EH (cell line): Measurements from ENCODE around the gene GRIA3.
"Not testable (repeated sequence)": the region's sequence is repeated elsewhere in the genome, so short reads cannot be mapped to it uniquely, and the experiment has no call there.

Source experiments
- DNase-seq: peaks from one replicate; pipeline ENCODE4 v3.0.0-alpha.2; 2015; ENCODE audit warnings: low read depth

GRIA3 gene

DNA sequence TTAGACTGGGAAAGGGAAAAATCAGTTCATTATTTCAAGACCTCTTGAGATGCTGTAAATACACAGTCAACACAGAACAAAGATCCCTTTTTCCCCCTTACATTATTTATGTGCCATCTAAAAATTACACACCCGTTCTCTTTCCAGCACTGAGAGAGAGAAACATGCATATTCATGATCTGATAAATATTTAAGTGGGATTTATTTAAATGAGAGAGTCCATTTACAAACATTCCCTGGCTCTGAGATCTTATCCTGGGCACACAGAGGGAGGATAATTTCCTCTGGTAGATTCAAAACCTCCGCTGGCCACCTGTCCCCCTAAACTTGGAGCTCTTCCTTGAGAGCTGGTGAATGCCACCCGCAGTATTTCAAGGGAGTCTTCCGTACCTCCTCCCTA is 88.6 kb downstream of the GRIA3 start:
- no peak for DNase-seq

- peak; percentile 23 for DNase-seq
These were observed 90.7 kb downstream of the GRIA3 start for GRCh38 chrX:123274796-123275195.

DNA sequence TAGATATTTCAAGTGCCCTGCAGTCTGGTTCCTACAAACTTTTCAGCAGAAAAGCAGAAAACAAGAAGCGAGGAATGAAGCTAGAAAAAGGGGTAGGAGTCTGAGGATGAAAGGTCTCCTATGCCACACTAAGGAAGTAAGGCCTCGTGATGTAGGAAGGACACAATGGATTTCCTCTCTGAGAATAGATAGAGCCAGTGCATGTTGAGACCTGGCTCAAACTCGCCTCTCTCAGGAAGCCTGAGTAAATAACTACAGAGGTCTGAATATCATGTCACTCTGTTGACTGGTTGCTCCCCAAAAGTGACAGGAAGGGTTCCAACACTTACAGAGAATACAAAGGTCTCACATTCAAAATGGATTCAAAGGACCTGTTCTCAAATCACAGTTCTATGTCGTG is 93.3 kb downstream of the GRIA3 start:
- no peak for DNase-seq

- DNase-seq = no peak
These were observed 93.7 kb downstream of the GRIA3 start for GRCh38 chrX:123277821-123278220.

DNA sequence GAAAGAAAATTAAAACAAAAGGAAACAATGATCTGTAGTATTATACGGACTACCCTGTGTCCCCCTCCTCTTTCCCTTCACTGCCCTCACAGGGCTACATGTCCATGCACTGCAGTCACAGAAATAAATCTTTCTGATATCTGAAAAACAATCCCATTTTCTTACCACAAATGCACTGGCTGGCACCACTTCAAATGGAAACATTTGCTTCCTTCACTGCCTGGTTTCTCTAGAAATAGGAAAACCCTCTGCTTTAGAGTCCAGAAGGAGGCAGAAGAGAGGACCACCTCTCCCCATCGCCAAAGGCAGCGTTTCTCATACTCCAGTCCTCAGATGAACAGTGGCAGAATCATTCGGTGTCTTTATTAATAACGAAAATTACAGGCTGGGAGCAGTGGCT is 98.2 kb downstream of the GRIA3 start:
- DNase-seq = no peak

DNA sequence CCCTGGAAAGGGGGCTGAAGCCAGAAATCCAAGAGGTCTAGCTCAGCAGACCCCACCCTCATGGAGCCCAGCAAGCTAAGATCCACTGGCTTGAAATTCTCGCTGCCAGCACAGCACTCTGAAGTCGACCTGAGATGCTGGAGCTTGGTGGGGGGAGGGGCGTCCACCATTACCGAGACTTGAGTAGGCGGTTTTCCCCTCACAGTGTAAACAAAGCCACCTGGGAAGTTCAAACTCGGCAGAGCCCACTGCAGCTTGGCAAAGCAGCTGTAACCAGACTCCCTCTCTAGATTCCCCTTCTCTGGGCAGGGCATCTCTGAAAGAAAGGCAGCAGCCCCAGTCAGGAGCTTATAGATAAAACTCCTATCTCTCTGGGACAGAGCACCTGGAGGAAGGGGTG is 99.3 kb downstream of the GRIA3 start:
- DNase-seq = not testable (repeated sequence)

DNA sequence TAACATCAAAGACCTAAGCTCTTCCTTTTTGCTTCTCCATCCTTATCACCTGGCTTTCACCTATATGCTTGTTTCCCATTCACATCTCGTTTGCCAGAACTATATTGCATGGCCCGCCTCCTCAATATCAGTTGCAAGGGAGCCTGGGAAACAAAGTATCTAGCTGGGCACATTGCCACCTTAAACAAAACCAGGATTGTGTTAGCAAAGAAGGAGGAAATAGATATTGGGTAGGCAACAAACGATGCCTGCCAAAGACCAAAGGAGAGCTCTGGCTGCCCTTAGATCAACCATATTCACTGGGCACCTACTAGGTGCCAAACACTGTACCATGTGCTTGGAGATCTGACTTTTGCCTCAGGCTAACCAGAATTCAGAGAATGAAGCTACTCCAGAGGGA is 107.5 kb downstream of the GRIA3 start:
- peak; percentile 6 for DNase-seq

DNA sequence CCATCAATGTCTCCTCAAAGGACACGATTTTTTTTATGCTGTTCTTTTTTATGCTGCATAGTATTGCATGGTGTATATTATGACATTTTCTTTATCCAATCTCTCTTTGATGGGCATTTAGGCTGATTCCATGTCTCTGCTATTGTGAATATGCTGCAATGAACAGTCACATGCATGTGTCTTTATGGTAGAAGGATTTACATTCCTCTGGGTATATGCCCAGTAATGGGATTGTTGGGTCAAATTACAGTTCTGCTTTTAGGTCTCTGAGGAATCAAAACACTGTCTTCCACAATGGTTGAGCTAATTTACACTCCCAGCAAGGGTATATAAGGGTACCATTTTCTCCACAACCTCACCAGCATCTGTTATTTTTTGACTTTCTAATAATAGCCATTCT is 113.9 kb downstream of the GRIA3 start:
- peak; percentile 56 for DNase-seq

- peak; percentile 3 for DNase-seq
These were observed 119.4 kb downstream of the GRIA3 start for GRCh38 chrX:123303429-123303828.

DNA sequence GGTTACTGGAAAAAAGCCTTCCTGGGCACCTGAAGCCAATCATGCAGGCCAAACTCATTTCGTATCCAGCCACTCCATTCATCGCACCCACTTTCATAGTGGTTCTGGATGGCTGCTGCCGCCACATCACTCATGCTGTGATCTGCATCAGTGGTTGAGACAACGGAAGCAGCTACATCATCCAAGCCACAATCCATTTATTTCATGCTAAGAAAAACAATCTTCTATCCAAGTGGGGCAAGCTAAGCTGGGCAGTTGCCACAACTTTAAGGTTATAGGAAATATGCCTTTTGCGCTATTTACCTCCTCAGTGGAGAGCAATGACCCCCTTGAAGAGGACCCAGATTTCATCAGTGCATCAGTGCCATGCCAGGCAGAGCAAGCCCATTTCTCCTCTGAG is 124.6 kb downstream of the GRIA3 start:
- no peak for DNase-seq

GRCh38 chrX:123310112-123310511 is 126.0 kb downstream of the GRIA3 start:
- DNase-seq = no peak

DNA sequence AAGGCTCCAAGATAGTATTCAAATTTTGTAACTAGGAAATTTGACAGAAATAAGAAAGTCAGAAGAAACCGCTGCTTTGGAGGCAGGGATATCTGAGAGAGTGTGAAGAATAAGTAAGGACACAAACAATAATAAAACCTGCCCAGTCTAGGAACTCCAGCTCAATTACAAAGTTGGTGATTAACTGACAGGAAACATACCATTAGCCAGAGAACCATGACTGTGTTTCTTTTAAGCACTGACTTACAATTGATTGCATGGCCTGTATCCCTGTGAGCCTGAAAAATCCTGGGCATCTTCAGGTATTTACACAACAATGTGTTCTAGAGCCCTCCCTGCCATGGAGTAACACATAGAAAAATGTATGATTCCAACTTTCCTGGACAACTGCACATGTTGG is 127.4 kb downstream of the GRIA3 start:
- no peak for DNase-seq

- no peak for DNase-seq
These were observed 129.4 kb downstream of the GRIA3 start for GRCh38 chrX:123313486-123313885.

- no peak for DNase-seq
These were observed 136.5 kb downstream of the GRIA3 start for GRCh38 chrX:123320622-123321021.

DNA sequence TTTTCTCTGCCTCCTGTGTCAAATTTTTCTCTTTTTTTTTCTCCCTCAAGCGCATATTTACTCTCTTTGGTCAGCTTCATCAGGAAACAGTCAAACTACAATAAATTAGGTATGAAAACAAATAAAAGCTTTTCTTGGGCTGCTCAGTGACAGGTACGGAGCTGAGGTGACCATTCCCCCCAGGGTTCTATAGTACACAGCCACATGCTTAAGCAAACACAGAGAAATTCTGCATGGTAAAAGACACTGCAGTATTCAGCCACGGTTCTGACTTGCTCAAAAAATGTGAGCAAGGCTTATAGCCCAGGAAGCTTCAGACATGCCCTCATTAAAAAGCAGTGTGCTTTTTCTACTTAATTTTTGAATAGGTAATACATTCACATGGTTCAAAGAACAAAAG is 138.5 kb downstream of the GRIA3 start:
- DNase-seq = no peak

GRCh38 chrX:123324625-123325024 is 140.5 kb downstream of the GRIA3 start:
- peak; percentile 19 for DNase-seq

- peak; percentile 54 for DNase-seq
These were observed 146.3 kb downstream of the GRIA3 start for GRCh38 chrX:123330229-123330942.

DNA sequence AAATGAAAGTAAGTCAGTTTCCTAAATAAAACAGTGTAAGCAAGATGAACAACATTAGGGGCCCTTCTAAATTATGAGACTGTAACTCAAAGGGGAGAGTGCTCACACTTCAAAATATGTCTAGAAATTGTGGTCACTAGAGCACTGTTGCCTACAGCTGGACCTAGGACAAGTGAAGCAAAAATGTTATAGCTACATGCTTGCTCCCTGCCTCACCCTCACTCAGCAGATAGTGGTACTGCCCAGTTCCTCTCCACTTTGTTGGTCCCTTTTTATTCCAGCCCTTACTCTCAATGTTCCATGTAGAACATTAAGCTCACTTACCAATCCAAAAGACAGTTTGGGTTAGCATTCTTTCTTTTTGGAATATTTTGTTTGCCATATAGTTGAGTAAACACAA is 147.3 kb downstream of the GRIA3 start:
- DNase-seq = peak; percentile 15

DNA sequence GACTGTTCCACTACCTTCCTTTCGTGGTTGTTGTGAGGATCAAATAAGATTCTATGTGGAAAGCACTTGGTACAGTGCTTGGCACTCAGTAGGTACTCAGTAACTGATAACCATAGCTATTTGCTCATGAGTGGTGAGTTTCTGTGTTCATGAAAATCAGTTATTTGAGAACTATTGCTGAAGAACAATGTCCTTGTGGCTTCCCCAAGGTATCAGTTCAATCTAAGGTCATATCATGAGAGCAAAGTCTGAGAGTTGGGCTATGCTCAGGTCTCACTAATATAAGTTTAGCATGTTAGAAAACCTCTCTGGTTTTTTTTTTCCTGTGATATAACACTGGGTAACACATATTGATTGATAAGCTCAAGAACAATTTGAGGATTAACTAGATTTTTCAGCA is 147.8 kb downstream of the GRIA3 start:
- no peak for DNase-seq

DNA sequence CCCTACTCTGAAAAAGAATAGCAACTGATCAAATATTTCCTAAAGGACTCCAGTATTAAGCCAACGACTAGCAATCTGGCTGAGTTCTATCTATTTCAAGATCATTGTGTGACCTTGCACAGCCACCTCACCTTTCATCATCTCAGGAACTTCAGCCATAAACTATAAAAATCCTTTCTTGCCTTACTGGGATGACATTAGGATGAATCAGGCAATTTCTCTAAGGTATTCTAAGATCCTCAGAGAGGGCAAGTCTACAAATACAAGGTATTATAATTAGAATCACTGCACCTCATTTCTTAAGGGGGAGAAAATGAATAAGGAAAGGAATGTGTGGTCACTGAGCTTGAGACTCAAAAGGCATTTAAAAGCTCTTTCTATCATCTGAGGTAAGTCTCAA is 152.6 kb downstream of the GRIA3 start:
- DNase-seq = peak; percentile 36

- peak; percentile 39 for DNase-seq
These were observed 154.0 kb downstream of the GRIA3 start for GRCh38 chrX:123337886-123338639.

DNA sequence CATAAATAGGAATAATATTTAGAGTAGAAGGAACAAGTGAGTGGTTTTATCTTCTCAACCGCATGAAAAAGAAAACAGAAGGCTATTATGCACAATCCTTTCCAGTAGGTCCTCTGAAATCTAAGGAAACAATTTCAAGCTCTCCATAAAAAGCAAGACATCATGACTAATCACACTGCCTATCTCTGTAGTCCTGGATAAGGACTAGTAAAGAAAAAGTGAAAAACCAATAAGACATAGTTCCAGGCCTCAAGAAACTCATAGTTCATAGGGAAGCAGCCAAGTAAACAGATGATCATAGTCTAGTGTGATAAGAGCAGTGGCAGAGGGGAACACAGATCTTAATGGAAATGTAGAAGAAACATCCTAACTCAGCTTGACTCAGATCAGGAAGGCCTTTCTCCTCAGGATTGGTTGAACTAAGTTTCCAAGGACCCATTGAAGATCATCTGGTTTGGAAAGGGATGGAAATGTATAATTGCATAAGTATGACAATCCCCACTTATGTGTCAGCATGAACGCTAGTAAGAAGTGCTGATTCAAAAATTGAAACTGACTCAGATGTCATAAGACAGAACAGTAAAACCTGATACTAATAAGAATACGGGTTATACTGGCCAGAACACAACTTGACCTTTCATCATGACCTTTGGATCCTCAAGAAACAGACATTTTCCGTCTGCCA is 155.3 kb downstream of the GRIA3 start:
- peak; percentile 80 for DNase-seq

- peak; percentile 47 for DNase-seq
These were observed 156.6 kb downstream of the GRIA3 start for GRCh38 chrX:123340696-123341095.
